Mucosa of descending colon (tissue), 3 donors: ENCODE measurements around the gene SASH1. TPM values are rescaled to one million over a fixed set of nuclear protein-coding genes. Genes with fewer than 3 reads are reported as not detected.

Experiments
- ATAC-seq: fragments of 200-7000 bp; cut with Tn5 transposase; one replicate; pipeline ENCODE4 v1.9.1; 2020; ENCODE audit warnings: mild to moderate bottlenecking, moderate library complexity
- DNase-seq, 3 donors: peaks; one replicate each; pipeline ENCODE4 v3.0.0-alpha.2; 2020
- H3K36me3 ChIP-seq: fragments of 200-600 bp; one replicate; pipeline ENCODE4 v1.8.0; 2021; ENCODE audit warnings: low read depth, mild to moderate bottlenecking
- H3K4me1 ChIP-seq: fragments of 200-600 bp; one replicate; pipeline ENCODE4 v1.8.0; 2021; ENCODE audit warnings: low read depth, mild to moderate bottlenecking
- H3K4me3 ChIP-seq: fragments of 200-600 bp; one replicate; pipeline ENCODE4 v1.8.0; 2021; ENCODE audit warnings: mild to moderate bottlenecking
- H3K9me3 ChIP-seq: fragments of 200-600 bp; one replicate; pipeline ENCODE4 v1.8.0; 2021; ENCODE audit warnings: mild to moderate bottlenecking
- CTCF ChIP-seq: fragments of 200-600 bp; IDR thresholded peaks from one replicate; pipeline ENCODE4 v1.8.0; 2022; ENCODE audit warnings: antibody characterized with exemption, mild to moderate bottlenecking
- intact Hi-C, 2 donors: fragments of 100-400 bp; cut with DNase I in 1 of 2; cut with micrococcal nuclease in 1 of 2; formaldehyde crosslinking; loops; one replicate each; pipeline versions ENCODE4 v1.11.0 to v1.11.1; 2022; cut with DNase I, micrococcal nuclease
- total RNA-seq, 3 donors: library from RNA; stranded (reverse); fragmentation: NEBNext Ultra II Directional in 2 of 3; extraction: Animal tissue kit (Norgen Biotek cat#: 25700) in 2 of 3; gene quantifications; one replicate each; pipeline versions ENCODE4 v1.2.1 to v1.2.4, GENCODE V29; 2021 to 2023
- donor health status: DM: no; HTN: no; CAD: no; lungs with moderate emphysema.
- donor health status: DM: no; HTN: no; CAD: no.
- donor health status: DM: no; HTN: yes; CAD: no.

The SASH1 gene
- total RNA-seq, 3 donors from 2014 or later, result 20.5 to 47.3 (median 22.9) TPM

GRCh38 chr6:148446681-148447080 lies 104.0 kb downstream of the SASH1 start:
- H3K36me3 ChIP-seq, result no peaks in the 10 kb centered on the region
- no peak for DNase-seq
- ATAC-seq, result no peak
- intact Hi-C loops, result no loop called here
- H3K4me1 ChIP-seq, result no peaks in the 10 kb centered on the region
- no peak overlapping the region for H3K4me3 ChIP-seq
- no peak for TF ChIP-seq CTCF
- H3K9me3 ChIP-seq, result no peaks in the 10 kb centered on the region

- no peak for ATAC-seq
- no peak overlapping the region for H3K4me3 ChIP-seq
- DNase-seq, result no peak
- H3K9me3 ChIP-seq, result no peaks in the 10 kb centered on the region
- no peaks in the 10 kb centered on the region for H3K36me3 ChIP-seq
- intact Hi-C loops, result no loop called here
- TF ChIP-seq CTCF, result no peak
- no peaks in the 10 kb centered on the region for H3K4me1 ChIP-seq
These were observed 105.0 kb downstream of the SASH1 start for GRCh38 chr6:148447521-148448230.

GRCh38 chr6:148448369-148449012 lies 105.9 kb downstream of the SASH1 start:
- ATAC-seq (no peak), DNase-seq (no peak)
- intact Hi-C loops, result no loop called here
- H3K4me3 ChIP-seq, result no peak overlapping the region
- no peak for TF ChIP-seq CTCF
- H3K4me1 ChIP-seq, result no peaks in the 10 kb centered on the region
- no peaks in the 10 kb centered on the region for H3K36me3 ChIP-seq
- H3K9me3 ChIP-seq, result no peaks in the 10 kb centered on the region

GRCh38 chr6:148450866-148451265 lies 108.2 kb downstream of the SASH1 start:
- Histone ChIP-seq H3K9me3 (no peaks in the 10 kb centered on the region), H3K36me3 (no peaks in the 10 kb centered on the region), H3K4me3 (no peak overlapping the region), H3K4me1 (no peaks in the 10 kb centered on the region)
- intact Hi-C loops, result no loop called here
- DNase-seq (no peak), ATAC-seq (no peak)
- TF ChIP-seq CTCF, result no peak

GRCh38 chr6:148451690-148452089 lies 109.1 kb downstream of the SASH1 start:
- Histone ChIP-seq H3K9me3 (no peaks in the 10 kb centered on the region), H3K36me3 (no peaks in the 10 kb centered on the region), H3K4me3 (no peak overlapping the region), H3K4me1 (no peaks in the 10 kb centered on the region)
- intact Hi-C loops, result no loop called here
- DNase-seq (no peak), ATAC-seq (no peak)
- no peak for TF ChIP-seq CTCF
